GM19239 (cell line): ENCODE measurements around the gene RFX1.
"Not testable (repeated sequence)": the region's sequence is repeated elsewhere in the genome, so short reads cannot be mapped to it uniquely, and the experiment has no call there.

Experiments
- DNase-seq: peaks from one replicate; pipeline ENCODE4 v3.0.0; 2011; ENCODE audit warnings: low spot score; ENCODE audit not compliant: insufficient read length
- FAIRE-seq: peaks from 2 replicates; lab custom pipeline; 2011; peaks lifted over from hg19 to GRCh38; lab: Jason Lieb, UNC

RFX1 gene

DNA sequence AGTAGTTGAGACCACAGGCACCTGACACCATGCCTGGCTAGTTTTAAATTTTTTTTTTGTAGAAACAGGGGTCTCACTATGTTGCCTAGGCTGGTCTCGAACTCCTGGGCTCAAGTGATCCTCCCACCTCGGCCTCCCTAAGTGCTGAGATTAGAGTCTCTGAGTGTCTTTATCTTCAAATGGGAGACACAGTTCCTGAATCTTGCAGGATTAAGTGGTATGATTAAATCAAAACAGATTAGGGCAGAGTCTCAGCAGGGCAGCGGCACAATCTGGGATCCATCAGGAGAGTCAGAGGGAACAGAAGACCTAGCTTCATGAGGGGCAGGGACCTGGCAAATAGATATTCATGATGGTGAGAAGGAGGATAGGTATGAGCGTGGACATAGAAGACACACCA is 22.8 kb upstream of the RFX1 start:
- DNase-seq = no peak
- no peak for FAIRE-seq

DNA sequence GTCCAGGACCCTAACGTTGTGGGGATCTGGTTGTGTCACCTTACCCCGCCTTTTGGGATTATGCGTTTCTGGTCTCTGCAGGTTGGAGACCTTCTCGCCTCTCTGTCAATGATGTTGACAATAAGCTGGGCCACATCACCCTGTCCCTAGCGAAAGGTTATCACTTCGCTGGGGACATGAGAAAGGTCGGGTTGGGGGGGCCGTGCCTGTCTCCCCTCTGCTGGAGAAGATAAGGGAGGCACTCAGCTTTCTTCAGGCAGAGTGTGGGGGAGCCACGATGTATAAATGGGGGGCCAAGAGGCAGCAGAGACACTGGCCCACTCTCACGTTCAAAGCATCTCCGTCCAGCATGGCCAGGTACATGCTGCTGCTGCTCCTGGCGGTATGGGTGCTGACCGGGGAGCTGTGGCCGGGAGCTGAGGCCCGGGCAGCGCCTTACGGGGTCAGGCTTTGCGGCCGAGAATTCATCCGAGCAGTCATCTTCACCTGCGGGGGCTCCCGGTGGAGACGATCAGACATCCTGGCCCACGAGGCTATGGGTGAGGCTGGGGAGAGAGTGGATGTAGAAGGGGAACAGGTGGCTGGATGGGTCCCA is 21.8 kb upstream of the RFX1 start, which contains the start of gene RLN3:
RLN3 (plus strand) TSS at position 293 of the 595 bp plus-strand sequence; CDS start at position 350, 57 bp downstream.
- no peak for FAIRE-seq

DNA sequence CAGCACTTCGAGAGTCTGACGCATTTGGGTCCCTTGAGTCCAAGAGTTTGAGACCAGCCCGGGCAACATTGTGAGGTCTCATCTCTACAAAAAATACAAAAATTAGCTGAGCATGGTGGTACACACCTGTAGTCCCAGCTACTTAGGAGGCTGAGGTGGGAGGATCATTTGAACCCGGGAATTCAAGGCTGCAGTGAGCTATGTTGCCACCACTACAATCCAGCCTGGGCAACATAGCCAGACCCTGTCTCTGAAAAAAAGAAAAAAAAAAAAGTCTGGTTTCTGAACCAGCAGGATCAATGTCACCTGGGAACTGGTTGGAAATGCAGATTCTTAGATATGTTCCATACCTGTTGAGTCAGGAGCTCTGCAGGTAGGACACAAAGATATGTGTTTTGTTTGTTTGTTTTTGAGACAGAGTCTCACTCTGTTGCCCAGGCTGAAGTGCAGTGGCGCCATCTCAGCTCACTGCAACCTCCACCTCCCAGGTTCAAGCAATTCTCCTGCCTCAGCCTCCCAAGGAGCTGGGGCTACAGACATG is 20.6 kb upstream of the RFX1 start:
- not testable (repeated sequence) for DNase-seq, FAIRE-seq

More for the DNA sequence above, 21.8 kb upstream of the RFX1 start, which contains the start of gene RLN3:
- no peak for DNase-seq

DNA sequence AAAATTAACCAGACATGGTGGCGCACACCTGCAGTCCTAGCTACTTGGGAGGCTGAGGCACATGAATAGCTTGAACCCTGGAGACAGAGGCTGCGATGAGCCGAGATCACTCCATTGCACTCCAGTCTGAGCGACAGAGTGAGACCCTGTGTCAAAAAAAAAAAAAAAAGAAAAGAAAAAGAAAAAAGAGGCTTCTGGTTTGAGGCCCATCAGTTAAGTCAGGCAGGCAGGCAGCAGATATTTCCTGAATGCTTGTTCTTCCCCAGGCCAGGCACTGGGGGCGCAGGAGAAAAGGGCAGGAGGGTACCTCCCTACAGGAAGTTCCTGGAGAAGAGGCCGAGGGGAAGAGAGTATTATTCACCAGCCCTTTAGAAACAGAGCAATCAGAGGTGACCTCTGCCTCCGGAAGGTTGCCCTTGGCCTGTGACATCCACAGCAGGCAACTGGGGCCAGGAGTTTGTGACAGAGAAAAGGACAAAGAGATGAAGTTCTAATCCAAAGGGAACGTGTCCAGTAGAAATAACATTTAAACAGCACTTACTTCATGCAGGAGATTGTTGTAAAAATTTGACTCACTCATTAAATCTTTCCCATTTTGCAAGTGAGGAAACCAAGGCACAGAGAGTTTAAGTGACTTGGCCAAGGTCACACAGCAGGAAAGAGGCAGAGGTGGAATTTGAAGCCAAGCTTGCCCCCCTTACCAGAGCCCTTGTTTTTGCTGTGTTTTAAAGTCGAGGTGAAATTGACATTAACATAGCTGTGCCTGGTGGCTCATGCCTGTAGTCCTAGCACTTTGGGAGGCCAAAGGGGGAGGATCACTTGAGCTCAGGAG is 17.5 kb upstream of the RFX1 start:
- DNase-seq (no peak), FAIRE-seq (peak; percentile 31)

DNA sequence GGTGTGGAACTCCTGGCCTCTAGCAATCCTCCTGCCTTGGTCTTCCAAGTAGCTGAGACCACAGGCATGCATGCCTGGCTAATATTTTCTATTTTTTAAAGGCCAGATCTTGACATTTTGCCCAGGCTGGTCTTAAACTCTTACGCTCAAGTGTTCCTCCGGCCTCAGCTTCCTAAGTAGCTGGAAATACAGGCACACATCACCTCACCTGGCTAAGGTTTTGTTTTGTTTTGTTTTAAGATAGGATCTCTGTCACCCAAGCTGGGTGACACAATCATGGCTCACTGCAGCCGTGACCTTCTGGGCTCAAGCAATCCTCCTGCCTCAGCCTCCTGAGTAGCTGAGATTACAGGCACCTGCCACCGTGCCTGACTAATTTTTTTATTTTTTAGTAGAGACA is 16.3 kb upstream of the RFX1 start:
- FAIRE-seq (no peak), DNase-seq (no peak)

DNA sequence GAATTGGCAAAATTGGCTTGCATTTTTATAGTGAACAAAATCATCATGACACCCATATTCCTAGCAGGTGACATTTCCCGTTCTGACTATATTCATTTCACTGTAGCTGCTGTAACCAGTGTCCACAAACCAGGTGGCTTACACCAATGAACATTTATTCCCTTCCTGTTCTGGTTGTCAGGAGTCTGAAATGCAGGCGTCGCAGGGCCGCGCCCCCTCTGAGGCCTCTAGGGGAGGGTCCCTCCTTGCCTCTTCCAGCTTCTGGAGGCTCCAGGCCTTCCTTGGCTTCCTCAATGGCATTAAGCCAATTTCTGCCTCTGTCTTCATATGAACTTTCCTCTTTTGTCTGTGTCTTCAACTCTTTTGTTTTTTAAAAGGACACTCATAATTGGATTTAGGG is 15.4 kb upstream of the RFX1 start:
- FAIRE-seq = peak; percentile 42
- DNase-seq = no peak

DNA sequence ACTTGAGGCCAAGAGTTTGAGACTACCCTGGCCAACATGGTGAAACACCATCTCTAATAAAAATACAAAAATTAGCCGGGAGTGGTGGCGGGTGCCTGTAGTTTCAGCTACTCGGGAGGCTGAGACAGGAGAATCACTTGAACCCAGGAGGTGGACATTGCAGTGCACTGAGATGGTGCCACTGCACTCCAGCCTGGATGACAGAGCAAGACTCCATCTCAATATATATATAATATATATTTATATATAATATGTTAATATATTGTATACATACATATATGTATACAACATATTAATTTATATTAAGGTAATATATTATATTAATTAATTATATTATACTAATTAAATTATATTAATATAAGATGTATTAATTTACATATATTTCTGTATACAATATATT is 13.6 kb upstream of the RFX1 start:
- not testable (repeated sequence) for FAIRE-seq

DNA sequence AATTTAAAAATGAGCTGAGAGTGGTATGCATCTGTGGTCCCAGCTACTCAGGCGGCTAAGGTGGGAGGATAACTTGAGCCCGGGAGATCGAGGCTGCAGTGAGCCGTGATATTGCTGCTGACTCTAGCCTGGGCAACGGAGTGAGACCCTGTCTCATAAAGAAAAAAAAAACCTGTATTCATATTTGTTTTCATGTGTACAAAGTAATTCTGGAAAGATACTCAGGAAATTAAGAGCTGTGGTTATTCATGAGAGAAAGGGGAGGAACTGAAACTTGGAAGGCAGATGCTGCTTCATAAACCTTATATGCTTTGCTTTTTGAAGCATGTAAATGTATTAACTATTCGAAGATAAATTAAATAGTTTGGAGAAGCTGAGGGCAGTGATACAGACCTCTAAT is 13.0 kb upstream of the RFX1 start:
- DNase-seq (no peak), FAIRE-seq (peak; percentile 61)

More for the DNA sequence above, 13.6 kb upstream of the RFX1 start:
- DNase-seq = not testable (repeated sequence)

DNA sequence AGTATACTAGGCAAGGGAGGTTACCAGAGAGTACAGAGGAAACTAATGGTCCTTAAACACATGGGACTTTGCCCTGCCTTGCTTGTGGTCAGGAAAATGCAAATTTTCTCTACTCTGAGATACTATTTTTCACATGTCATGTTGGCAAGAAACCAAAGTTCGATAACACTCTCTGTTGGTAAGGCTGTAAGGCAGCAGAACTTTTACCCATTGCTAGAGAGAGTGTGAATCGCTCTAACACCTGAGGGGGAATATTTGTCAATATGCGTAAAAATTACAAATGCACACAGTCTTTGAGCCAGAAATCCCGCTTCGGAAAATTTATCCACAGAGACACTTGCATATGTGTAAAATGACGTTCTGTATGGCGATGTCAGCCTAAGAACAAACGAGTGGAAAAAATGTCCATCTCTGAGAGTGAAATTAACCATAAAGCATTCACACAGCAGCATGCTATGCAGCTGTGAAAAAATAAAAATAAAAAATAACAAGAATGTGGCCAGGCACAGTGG is 9.5 kb upstream of the RFX1 start:
- peak; percentile 98 for FAIRE-seq
- no peak for DNase-seq

DNA sequence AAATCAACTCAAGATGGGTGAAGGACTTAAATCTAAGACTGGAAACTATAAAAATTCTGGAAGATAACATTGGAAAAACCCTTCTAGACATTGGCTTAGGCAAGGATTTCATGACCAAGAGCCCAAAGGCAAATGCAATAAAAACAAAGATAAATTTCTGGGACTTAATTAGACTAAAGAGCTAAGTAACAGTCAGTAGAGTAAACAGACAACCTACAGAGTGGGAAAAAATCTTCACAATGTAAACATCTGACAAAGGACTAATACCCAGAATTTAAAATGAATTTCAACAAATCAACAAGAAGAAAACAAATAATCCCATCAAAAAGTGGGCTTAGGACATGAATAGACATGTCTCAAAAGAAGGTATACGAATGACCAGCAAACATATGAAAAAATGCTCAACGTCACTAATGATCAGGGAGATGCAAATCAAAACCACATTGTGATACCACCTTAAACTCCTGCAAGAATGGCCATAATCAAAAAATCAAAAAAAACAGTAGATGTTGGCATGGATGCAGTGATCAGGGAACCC is 6.3 kb upstream of the RFX1 start:
- FAIRE-seq (no peak), DNase-seq (no peak)

DNA sequence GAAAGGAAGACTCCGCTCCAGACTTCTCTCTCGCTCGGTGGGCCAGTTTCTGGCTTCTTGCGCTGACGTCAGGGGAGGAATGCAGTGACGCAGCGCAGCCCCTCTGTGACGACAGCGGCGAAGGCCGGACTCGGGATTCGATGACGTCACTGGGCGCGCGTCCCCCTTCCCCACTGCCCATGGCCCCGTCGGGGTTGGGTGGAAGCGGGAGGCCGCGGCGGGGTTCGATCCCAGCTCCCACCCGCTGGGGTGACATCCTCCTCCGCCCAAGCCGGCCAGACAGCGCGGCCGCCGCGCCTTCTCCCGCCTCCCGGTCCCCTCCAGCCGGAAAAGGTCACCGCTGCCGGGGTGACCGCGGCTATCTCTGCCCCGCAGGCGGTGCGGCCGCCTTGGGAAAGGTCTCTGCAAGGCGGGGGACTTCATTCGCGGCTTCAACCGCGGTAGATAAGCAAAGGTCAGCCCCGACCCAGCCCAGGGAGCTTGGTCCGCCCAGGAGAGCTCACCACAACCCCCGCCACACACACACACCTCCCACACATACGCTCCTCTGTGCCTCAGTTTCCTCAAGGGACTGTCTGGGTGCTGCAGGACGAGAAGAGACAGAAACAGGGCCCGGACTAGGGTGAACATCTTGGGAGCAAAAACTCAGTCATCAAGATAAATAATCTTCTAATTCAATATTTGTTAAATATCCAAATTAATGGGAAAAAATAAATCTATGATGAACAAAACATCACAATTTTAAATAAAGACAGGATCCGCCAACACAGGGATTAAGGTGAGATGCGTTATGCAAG is 844 bp upstream of the RFX1 start:
- no peak for FAIRE-seq

DNA sequence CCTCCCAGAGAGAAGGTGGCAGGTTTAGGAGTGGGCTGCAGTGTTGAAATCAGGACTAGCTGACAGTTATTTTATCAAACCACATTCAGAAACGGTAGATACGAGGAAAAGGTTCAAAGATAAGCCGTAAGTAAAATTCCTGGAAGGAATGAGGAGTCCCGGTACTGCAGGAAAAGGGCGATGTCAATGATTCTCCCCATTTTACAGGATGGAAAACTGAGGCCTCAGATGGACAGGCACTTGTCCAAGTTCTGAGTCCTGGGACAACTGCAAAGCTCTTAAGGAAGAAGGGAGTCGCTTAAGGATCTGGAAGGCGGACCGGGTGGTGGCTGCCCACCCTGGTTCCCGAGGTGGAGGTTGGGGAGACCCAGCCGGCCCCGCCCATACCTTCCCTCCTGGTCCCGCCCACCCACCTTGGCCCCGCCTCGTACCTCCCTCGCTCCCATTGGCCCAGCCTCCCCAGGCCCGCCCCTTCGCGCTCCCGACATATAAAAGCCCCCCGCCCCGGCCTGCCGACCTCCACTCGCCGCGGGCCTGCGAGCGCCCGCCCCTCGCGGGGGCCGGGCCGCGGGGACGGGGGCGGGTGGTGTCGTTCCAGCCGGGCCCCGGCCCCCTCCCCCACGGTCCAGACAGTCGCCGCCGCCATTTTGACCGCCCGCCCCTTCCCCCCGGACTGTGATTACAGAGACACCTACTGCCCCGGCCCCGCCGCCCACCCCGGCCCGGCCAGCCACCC is 603 bp downstream of the RFX1 start:
- peak; percentile 67 for FAIRE-seq
- no peak for DNase-seq

More for the DNA sequence above, 844 bp upstream of the RFX1 start:
- DNase-seq = no peak

DNA sequence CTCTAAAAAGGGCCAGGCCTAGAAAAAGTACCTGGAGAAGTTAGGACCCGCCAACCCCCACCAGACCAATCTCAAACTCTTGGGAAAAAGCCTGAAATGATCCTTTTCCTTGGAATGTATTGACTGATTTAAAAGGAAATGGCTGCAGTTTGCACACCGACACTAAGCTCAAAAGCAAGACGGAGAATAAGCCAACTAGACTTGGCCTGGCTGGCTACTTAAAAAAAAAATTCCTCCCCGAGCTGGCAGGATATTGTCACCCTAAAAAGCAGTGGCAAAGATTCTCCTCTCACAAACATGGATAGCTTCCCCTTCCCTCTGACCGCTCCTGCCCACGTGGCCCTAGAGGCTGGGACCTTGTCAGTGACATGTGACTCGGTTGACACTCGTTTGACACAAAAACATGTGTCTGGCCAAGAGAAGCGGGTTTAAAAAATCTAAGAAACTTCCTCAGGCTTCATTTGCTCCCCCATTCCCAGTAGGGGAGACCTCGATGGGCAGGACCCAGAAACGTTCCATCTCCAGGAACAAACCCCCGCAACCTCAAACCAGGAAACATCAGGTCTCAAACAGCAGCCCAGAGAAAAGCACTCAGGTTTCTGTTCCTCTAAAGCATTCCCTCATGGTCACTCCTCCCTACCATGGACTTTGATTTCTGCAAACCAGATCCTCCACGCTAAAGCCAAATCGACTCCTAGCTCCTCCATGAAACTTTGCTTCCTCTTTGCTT is 1.3 kb downstream of the RFX1 start:
- peak; percentile 81 for FAIRE-seq
- no peak for DNase-seq

DNA sequence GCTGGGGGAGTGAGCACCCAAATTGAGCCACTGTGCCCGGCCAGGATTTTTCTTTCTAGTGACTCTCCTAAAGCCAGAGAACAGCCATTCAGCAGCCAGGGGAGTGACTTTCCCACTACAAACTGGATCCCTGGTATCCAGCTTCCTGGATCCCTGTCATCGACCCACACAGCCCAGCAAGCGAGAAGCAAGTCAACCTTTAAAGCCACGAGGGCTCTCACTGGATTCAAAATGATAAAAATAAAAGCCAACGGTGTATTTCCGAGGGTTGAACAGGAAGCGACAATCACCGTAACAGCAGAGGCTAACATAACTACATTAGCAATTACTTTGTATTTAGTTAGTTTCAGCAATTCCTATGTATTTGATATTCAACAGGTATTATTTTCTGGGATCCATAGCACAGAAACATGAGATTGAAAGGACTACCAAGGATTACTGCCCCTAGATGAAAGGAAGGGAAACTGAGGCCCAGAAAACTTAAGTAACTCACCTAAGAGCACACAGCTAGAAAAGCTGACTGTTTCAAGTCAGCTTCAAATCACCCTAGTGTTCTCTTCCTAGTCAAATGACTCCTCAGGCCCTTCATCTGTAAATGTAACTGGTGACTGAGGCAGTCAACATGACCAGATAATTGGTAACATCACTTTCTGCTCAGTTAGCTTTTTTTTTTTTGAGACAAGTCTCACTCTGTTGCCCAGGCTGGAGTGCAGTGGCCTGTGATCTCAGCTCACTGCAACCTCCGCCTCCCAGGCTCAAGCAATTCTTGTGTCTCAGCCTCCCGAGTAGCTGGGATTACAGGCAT is 2.7 kb downstream of the RFX1 start:
- no peak for FAIRE-seq
- DNase-seq = no peak

DNA sequence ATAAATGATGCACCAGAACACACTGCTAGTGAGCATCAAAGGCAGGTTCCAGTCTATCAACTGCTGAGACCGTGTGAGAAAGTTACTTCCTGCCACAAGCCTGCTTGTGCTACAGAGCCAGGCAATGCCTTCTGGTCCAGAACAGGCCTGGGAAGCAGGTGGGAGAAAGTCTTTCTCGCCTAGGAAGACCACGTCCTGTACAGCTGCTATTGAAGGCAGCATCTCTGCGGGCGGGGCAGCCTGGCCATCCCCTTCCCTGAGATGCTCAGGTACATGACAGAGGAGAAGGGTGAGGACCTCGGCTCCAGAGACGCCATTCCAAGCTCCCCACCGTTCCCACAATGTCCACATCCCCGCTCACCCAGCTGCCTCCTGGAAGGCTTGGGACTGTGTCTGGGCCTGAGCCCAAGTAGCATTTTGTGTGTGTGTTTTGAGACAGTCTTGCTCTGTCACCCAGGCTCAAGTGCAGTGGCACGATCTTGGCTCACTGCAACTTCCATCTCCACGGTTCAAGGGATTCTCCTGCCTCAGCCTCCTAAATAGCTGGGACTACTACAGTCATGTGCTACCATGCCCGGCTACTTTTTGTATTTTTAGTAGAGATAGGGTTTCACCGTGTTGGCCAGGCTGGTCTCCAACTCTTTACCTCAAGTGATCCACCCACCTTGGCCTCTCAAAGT is 3.4 kb downstream of the RFX1 start:
- FAIRE-seq (peak; percentile 82), DNase-seq (no peak)

DNA sequence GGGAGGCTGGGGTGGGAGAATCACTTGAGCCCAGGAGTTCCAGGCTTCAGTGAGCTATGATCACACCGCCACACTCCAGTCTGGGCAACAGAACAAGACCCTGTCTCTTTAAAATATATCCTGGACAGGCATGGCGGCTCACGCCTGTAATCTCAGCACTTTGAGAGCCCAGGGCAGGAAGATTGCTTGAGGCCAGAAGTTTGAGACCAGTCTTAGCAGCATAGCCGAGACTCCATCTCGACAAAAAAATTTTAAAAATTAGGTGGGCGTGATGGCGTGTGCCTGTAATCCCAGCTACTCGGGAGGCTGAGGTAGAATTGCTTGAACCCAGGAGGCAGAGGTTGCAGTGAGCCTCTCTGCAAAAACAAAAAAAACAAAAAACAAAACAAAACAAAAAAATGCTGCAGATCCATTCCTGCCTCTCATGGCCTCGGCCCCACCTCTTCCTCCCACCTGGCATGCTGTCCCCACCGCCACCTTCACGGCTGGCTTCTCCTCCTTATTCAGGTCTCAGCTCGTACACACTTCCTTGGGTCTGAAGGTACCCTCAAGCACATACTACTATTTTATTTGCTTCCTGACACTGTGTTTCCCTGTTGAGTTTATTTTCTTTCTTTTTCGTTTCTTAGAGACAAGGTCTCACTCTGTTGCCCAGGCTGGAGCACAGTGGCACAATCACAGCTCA is 5.3 kb downstream of the RFX1 start:
- FAIRE-seq = no peak
- no peak for DNase-seq

DNA sequence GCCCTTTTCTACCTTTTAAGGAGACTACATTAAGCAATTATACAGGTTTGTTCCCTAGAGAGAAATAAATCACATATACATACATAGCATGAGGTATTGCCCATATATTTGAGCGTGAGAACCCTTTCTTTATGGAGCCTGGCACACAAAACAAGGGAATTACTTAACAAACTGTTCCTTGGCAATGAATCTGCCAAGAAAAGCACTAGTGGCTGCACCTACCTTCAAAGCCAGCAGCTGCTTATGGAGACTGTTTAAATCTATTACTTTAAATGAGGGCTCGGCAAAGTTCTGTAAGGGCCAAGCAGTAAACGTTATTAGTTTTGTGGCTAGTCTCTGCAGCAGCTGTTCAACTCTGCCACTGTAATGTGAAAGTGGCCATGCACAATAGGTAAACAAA is 7.0 kb downstream of the RFX1 start:
- no peak for FAIRE-seq
- DNase-seq = no peak
